ENCODE data around the gene KDM4B.

Gene KDM4B

GRCh38 chr19:5098646-5099045, 129.7 kb downstream of the KDM4B start:
- no peak for DNase-seq (ENCODE audit: extremely low spot score)
- ChIA-PET POLR2A (no interaction called here), CTCF (no interaction called here)
- TF ChIP-seq CTCF (IDR thresholded peaks at IDR 0.05; ENCODE audit: control extremely low read depth, extremely low read depth, low read depth, missing control alignments): no peak

DNA sequence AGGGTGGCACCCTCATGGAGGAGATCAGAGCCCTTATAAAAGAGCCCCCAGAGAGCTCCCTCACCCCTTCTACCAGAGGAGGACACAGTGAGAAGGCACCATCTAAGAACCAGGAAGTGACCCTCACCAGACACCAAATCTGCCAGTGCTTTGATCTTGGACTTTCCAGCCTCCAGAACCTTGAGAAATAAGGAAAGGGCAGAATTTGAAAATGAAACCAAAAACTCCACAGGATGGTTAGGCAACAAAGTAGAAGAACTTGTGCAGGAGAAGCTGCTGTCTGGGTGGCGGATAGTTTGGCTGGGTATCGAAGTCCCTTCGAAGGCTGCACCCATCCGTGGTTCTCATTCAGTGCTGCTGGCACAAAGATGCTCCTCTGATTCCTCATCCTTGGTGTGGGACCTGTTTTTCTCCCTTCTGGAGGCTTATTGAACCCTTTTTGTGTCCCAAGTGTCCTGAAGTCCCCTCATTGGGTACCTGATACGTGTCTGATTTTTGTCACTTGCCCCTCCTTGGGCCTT, 130.8 kb downstream of the KDM4B start:
- POLR2A ChIA-PET: no interaction called here
- CTCF ChIA-PET: interaction anchor here (0.6 kb wide), 1 partner anchor 72 kb away, joined by 3 read pairs; no protein-coding TSS in a partner anchor
- DNase-seq (ENCODE audit: extremely low spot score): no peak

GRCh38 chr19:5101871-5102270, 133.0 kb downstream of the KDM4B start:
- no peak for DNase-seq (ENCODE audit: extremely low spot score)
- ChIA-PET POLR2A (no interaction called here), CTCF (no interaction called here)
- no peak for TF ChIP-seq CTCF (IDR thresholded peaks at IDR 0.05; ENCODE audit: control extremely low read depth, extremely low read depth, low read depth, missing control alignments)

More for the DNA sequence above, 130.8 kb downstream of the KDM4B start:
- no peak for TF ChIP-seq CTCF (IDR thresholded peaks at IDR 0.05; ENCODE audit: control extremely low read depth, extremely low read depth, low read depth, missing control alignments)

DNA sequence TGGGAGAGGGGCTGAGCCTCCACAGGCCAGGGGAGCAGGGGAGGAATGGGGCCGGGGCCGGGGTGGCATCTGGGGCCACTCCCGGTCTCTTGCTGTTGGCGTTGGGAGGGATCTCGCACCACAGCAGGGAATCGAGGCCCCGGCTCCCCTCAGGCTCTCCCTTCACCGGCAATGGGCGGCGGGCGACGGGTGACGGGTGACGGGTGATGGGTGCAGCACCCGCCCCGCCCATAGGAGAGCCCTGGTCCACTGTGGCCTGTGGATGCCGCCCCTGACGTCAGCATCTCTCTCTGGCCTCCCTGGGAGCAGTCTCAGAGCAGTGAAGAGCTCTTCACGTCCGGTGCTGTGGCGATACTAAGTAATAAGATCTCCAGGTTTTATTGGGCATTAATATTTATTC, 133.6 kb downstream of the KDM4B start:
- no peak for DNase-seq (ENCODE audit: extremely low spot score)
- no peak for TF ChIP-seq CTCF (IDR thresholded peaks at IDR 0.05; ENCODE audit: control extremely low read depth, extremely low read depth, low read depth, missing control alignments)
- POLR2A ChIA-PET: no interaction called here
- CTCF ChIA-PET: no interaction called here

DNA sequence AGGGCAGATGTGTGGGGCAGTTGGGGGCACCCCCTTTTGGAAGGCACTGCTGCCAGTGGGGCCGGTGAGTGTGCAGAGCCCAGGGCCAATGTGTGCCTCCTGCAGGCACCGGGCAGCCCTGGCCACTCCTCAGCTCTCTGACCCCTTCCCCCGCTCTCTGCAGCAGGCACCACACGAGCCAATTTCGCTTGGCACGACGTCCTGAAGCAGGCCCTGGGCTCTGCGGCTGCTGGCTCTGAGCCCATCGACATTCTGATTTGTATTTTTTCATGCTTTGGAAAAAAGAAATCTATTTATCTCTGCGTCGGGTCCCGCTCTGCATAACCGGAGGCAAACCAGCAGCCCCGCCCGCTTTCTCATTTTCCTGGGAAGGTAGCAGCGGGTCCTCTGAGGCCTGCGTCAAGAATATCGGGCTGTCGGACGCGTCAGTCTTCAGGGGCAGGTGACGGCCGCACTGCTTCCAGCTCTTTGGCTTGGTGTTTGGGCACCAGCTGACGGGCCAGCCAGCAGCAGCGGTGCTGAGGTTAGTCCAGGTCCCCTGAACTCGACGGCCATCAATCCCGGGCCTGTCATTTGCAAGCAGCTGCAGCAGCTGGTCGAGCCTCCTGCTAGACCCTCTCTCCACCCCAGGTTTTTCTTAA, 134.3 kb downstream of the KDM4B start:
- ChIA-PET POLR2A (no interaction called here), CTCF (no interaction called here)
- TF ChIP-seq CTCF (IDR thresholded peaks at IDR 0.05; ENCODE audit: control extremely low read depth, extremely low read depth, low read depth, missing control alignments): no peak
- DNase-seq (ENCODE audit: extremely low spot score): no peak

DNA sequence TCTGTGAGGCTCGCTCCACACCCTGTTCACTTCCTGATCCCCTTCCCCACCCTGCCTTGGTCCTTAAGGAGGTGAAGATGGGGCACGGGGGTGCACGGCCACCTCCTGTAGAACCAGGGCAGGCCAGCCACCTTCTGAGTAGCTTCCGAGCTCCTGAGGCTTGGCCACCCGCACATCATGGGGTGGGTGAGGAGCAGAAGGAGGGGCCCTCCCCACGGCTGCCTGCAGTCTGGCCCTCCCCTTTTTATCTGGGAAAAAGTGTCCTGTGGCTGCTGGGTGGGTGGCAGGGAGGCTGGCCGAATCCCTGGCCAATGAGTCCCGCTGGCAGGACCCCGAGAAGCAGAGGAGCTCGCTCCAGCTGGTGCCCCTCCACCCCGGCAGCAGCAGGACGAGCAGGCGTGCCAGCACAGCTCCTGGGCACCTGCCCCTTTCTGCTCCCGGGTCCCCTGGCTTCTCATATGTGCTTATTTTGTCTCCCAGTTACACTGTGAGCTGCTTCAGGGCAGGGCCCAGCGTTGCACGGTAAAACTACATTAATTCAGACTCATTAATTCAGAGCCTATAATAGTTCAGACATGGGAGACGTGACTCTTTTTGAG, 135.0 kb downstream of the KDM4B start:
- POLR2A ChIA-PET: no interaction called here
- no peak for DNase-seq (ENCODE audit: extremely low spot score)
- TF ChIP-seq CTCF (IDR thresholded peaks at IDR 0.05; ENCODE audit: control extremely low read depth, extremely low read depth, low read depth, missing control alignments): no peak
- CTCF ChIA-PET: no interaction called here
